OCI-LY3 (cell line): Measurements from ENCODE around the gene KCNJ9.

Experiments used
- EZH2phosphoT487 ChIP-seq: fragments of 200-600 bp; shearing (Covaris generic); IDR thresholded peaks from 2 replicates; pipeline ENCODE4 v1.6.1; 2018; ENCODE audit warnings: antibody characterized with exemption, mixed run types, low read depth
- TF ChIP-seq, protein P1 (sequence below): fragments of 200-600, 300-600 bp; sonication (generic); IDR thresholded peaks from 2 replicates; pipeline ENCODE4 v1.5.1; 2014; ENCODE audit warnings: antibody characterized with exemption, low read length, low read depth

DNA sequence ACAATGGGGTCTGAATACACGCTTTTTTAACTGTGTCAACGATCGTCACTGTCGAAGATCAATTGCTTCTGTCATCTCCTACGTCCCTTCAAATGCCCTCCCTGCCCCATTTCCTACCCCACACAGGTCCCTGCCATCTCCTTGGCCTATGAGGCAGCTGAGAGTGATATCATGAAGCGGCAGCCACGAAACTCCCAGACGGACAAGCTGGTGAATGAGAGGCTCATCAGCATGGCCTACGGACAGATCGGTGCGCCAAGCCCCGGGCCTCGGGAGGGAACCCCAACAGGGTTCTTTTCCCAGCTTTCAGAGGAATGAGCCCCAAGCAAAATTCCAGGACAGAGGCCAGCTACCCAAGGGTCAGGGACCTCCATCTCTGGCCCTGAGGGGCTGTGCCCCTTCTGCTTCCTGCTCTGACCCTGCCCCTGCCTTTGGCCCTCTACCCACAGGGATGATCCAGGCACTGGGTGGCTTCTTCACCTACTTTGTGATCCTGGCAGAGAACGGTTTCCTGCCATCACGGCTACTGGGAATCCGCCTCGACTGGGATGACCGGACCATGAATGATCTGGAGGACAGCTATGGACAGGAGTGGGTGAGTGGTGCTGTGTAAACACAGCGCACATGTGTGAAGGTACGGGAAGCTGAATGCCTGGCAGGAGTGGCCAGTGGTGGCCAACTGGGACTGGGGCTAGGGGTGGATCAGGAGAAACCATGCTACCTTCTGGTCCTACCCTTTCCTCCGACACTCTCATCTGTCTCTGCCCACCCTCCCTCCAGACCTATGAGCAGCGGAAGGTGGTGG, 55.0 kb downstream of the KCNJ9 start:
- TF ChIP-seq, protein P1, sequence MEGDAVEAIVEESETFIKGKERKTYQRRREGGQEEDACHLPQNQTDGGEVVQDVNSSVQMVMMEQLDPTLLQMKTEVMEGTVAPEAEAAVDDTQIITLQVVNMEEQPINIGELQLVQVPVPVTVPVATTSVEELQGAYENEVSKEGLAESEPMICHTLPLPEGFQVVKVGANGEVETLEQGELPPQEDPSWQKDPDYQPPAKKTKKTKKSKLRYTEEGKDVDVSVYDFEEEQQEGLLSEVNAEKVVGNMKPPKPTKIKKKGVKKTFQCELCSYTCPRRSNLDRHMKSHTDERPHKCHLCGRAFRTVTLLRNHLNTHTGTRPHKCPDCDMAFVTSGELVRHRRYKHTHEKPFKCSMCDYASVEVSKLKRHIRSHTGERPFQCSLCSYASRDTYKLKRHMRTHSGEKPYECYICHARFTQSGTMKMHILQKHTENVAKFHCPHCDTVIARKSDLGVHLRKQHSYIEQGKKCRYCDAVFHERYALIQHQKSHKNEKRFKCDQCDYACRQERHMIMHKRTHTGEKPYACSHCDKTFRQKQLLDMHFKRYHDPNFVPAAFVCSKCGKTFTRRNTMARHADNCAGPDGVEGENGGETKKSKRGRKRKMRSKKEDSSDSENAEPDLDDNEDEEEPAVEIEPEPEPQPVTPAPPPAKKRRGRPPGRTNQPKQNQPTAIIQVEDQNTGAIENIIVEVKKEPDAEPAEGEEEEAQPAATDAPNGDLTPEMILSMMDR, result no peak
- no peak for TF ChIP-seq EZH2phosphoT487
